Loucy (cell line): ENCODE results near the gene TSHZ2.

Source experiments
- EZH2phosphoT487 ChIP-seq: fragments of 200-600 bp; IDR thresholded peaks from 2 replicates; pipeline ENCODE4 v1.6.1; 2018; ENCODE audit warnings: antibody characterized with exemption, mild to moderate bottlenecking, moderate library complexity, borderline replicate concordance
- TF ChIP-seq, protein P1 (sequence below): fragments of 200-600 bp; sonication (generic); conservative IDR thresholded peaks from 2 replicates; pipeline ENCODE4 v1.5.1; 2014; ENCODE audit warnings: mild to moderate bottlenecking, antibody characterized with exemption, low read length

DNA sequence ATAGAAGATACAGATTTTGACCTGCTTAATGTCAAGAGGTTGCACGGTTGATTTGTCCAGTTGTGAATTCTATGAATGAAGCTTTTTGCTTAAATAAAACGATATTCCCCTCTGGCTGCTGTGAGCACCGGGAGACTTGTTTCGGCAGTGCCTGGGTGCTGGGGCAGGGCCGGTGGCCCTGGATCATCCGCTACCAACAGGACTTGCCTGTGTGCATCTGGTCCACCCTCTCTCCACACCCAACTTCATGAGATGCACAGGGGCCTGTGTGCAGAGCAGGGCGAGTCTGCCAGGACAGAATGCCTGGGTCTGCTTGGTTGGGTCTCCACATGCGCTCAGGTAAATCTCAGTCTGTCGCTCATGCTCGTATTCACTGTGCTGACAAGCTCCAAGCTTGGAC is 65.5 kb downstream of the TSHZ2 start:
- TF ChIP-seq, protein P1, sequence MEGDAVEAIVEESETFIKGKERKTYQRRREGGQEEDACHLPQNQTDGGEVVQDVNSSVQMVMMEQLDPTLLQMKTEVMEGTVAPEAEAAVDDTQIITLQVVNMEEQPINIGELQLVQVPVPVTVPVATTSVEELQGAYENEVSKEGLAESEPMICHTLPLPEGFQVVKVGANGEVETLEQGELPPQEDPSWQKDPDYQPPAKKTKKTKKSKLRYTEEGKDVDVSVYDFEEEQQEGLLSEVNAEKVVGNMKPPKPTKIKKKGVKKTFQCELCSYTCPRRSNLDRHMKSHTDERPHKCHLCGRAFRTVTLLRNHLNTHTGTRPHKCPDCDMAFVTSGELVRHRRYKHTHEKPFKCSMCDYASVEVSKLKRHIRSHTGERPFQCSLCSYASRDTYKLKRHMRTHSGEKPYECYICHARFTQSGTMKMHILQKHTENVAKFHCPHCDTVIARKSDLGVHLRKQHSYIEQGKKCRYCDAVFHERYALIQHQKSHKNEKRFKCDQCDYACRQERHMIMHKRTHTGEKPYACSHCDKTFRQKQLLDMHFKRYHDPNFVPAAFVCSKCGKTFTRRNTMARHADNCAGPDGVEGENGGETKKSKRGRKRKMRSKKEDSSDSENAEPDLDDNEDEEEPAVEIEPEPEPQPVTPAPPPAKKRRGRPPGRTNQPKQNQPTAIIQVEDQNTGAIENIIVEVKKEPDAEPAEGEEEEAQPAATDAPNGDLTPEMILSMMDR = no peak
- no peak for TF ChIP-seq EZH2phosphoT487
